HL-60 (cell line): ENCODE measurements around the gene CDK12.
"Not testable (repeated sequence)": the region's sequence is repeated elsewhere in the genome, so short reads cannot be mapped to it uniquely, and the experiment has no call there.

Experiments
- CTCF ChIP-seq: IDR thresholded peaks from one replicate; pipeline ENCODE4 v1.5.1; 2011; ENCODE audit warnings: low read length, control low read depth, inconsistent platforms; ENCODE audit not compliant: insufficient read depth
- GABPA ChIP-seq: IDR thresholded peaks from 2 replicates; pipeline ENCODE4 v1.6.1; 2012; ENCODE audit warnings: low read depth
- POLR2AphosphoS5 ChIP-seq: IDR thresholded peaks from 2 replicates; pipeline ENCODE4 v1.6.1; 2012; ENCODE audit warnings: low read depth
- TF ChIP-seq, protein P1 (sequence below): IDR thresholded peaks from 2 replicates; pipeline ENCODE4 v1.6.1; 2012; ENCODE audit warnings: low read depth; ENCODE audit not compliant: insufficient replicate concordance

DNA sequence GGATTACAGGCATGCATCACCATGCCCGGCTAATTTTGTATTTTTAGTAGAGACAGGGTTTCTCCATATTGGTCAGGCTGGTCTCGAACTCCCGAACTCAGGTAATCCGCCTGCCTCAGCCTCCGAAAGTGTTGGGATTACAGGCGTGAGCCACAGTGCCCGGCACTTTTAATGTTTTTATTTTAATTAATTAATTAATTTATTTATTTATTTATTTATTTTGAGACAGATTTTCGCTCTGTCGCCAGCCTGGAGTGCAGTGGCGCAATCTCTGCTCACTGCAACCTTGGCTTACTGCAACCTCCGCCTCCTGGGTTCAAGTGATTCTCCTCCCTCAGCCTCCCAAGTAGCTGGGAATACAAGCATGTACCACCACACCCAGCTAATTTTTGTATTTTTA, 7.3 kb downstream of the CDK12 start:
- not testable (repeated sequence) for TF ChIP-seq CTCF, POLR2AphosphoS5, GABPA
- TF ChIP-seq, protein P1, sequence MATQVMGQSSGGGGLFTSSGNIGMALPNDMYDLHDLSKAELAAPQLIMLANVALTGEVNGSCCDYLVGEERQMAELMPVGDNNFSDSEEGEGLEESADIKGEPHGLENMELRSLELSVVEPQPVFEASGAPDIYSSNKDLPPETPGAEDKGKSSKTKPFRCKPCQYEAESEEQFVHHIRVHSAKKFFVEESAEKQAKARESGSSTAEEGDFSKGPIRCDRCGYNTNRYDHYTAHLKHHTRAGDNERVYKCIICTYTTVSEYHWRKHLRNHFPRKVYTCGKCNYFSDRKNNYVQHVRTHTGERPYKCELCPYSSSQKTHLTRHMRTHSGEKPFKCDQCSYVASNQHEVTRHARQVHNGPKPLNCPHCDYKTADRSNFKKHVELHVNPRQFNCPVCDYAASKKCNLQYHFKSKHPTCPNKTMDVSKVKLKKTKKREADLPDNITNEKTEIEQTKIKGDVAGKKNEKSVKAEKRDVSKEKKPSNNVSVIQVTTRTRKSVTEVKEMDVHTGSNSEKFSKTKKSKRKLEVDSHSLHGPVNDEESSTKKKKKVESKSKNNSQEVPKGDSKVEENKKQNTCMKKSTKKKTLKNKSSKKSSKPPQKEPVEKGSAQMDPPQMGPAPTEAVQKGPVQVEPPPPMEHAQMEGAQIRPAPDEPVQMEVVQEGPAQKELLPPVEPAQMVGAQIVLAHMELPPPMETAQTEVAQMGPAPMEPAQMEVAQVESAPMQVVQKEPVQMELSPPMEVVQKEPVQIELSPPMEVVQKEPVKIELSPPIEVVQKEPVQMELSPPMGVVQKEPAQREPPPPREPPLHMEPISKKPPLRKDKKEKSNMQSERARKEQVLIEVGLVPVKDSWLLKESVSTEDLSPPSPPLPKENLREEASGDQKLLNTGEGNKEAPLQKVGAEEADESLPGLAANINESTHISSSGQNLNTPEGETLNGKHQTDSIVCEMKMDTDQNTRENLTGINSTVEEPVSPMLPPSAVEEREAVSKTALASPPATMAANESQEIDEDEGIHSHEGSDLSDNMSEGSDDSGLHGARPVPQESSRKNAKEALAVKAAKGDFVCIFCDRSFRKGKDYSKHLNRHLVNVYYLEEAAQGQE: not testable (repeated sequence)
